GM12873 (cell line): ENCODE data around the gene ALDH18A1.

Experiments used
- TF ChIP-seq, protein P1 (sequence below): IDR thresholded peaks from 2 replicates; pipeline ENCODE4 v1.5.1; 2012; ENCODE audit warnings: low read depth, mild to moderate bottlenecking, moderate library complexity, low read length, control low read depth; ENCODE audit not compliant: insufficient read depth; ENCODE audit errors: missing control alignments

Gene ALDH18A1

GRCh38 chr10:95605163-95605562 is 51.3 kb downstream of the ALDH18A1 start:
- TF ChIP-seq, protein P1, sequence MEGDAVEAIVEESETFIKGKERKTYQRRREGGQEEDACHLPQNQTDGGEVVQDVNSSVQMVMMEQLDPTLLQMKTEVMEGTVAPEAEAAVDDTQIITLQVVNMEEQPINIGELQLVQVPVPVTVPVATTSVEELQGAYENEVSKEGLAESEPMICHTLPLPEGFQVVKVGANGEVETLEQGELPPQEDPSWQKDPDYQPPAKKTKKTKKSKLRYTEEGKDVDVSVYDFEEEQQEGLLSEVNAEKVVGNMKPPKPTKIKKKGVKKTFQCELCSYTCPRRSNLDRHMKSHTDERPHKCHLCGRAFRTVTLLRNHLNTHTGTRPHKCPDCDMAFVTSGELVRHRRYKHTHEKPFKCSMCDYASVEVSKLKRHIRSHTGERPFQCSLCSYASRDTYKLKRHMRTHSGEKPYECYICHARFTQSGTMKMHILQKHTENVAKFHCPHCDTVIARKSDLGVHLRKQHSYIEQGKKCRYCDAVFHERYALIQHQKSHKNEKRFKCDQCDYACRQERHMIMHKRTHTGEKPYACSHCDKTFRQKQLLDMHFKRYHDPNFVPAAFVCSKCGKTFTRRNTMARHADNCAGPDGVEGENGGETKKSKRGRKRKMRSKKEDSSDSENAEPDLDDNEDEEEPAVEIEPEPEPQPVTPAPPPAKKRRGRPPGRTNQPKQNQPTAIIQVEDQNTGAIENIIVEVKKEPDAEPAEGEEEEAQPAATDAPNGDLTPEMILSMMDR = no peak

- TF ChIP-seq, protein P1 = no peak
Observed at GRCh38 chr10:95604630-95605029, 51.9 kb downstream of the ALDH18A1 start.

- TF ChIP-seq, protein P1 = no peak
Observed at GRCh38 chr10:95602382-95602781, 54.1 kb downstream of the ALDH18A1 start.

- TF ChIP-seq, protein P1 = peak; percentile 93
Observed at GRCh38 chr10:95601116-95601719, 55.3 kb downstream of the ALDH18A1 start.

DNA sequence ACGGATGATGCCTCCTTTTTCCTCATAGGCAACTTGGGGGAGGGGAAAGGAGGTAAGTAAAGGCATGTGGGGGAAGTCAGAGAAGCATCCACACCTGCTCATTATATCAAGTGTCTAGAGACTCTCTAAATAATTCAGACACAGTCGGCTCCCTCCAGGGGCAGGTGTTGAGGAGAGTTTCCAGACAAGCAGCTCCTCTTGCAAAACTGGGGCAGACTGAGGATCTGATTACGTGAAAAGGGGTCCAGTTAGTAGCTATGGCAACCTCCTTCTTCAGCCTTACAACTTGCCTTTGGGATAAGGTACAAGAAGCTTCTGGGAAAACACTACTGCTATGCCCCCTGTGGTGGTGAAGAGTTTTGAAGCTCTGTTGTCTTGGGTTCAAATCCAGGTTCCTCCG is 56.4 kb downstream of the ALDH18A1 start:
- TF ChIP-seq, protein P1 = no peak

GRCh38 chr10:95597788-95598187 is 58.7 kb downstream of the ALDH18A1 start:
- TF ChIP-seq, protein P1 = no peak

DNA sequence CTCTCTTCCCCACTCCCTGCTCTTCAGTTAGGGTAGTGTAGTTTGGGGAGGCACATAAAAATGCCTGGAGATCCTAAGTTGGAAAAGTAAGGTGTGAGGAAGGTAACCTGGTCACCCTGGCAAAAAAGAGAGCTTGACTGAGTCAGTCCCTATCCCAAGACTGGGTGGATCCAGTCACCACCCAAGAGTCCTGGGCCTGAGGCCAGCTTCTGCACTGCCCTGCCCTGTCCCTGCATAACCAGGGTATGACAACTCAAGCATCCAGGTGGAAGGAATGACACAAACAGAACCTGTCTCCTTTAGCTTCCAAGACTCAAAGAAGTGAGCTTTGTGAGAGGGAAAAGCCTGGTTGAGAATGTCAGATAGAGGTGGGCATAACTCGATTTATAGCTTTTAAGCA is 68.5 kb downstream of the ALDH18A1 start:
- TF ChIP-seq, protein P1 = no peak
